Dedifferentiated amniotic fluid mesenchymal stem cell (primary cell): ENCODE measurements around the gene WNT5A.
"Not testable (repeated sequence)": the region's sequence is repeated elsewhere in the genome, so short reads cannot be mapped to it uniquely, and the experiment has no call there.

Experiments used
- DNase-seq: peaks from one replicate; pipeline ENCODE4 v3.0.0-alpha.2; 2016; ENCODE audit errors: extremely low spot score

Gene WNT5A

GRCh38 chr3:55505776-55506175, 18.7 kb upstream of the WNT5A start:
- DNase-seq, result no peak

- not testable (repeated sequence) for DNase-seq
Measured at GRCh38 chr3:55505102-55505501, 18.0 kb upstream of the WNT5A start.

DNA sequence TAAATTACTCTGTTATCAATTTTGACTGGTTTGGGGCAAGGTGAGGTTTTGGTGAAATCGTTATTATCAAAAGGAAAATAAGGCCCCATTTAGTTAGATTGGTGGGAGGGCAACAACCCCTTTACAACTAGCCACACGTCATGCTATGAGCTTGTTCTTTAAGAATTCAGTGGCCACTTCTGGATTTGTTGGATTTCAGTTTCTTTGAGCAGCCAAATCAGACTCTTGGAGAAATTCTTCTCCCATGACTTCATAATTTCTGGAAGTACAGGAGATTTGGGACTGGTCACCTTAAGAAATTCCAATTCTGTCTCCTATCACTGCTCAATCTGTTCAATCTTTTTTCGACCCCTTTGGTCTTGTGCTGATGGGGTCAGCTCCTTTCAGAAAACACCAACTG, 14.8 kb upstream of the WNT5A start:
- DNase-seq, result no peak

DNA sequence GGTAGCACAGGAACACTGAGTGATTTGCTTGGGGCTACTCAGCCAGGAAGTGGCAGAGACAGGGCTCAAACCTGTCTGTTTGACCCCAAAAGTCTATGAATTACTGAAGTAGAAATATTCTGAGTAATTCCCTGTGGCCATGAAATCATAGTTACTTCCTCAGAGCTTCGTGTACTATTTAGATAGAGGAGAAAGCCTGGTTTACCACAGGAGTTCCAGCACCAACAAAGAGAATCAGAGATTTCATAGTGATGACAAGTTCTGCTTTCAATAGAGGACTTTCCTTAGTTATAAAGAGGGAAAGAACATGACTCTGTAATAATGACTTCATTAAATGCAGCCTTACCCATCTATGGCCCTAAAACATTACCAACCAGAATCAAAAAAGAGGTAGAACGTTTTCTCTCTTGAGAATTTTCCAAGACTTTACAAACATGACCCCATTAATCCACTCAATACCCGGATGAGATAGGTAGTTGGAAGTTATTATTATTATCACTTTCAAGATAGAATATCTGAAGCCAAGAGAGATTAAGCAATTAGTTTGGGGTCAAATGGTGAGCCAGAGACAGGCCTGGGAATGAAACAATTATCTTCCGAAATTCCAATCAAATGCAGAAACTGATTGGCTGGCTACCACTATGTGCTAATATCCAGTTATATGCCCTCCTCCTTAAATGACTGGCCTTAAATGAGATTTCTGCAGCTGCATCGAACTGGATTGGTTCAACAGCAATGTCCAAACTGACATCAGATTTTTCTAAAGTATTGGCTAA, 13.6 kb upstream of the WNT5A start:
- DNase-seq, result no peak

DNA sequence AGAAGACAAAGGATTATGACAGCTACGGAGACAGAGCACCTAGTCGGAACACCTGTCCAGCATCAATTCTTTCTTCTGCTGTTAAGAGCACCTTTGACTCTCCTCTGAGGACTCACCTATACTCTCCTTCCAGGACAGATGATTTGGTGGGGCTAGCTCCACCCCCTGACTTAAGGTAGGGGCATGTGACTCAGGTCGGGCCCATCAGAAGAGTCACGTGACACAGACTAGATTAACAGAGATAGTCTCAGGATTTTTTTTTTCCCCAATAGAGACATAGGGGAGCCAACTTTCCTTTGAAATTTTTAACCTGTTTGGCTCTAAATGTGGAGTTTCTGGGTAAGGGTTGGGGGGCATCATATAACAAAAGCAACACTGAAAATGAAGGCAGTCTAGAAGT, 11.4 kb upstream of the WNT5A start:
- DNase-seq, result no peak

DNA sequence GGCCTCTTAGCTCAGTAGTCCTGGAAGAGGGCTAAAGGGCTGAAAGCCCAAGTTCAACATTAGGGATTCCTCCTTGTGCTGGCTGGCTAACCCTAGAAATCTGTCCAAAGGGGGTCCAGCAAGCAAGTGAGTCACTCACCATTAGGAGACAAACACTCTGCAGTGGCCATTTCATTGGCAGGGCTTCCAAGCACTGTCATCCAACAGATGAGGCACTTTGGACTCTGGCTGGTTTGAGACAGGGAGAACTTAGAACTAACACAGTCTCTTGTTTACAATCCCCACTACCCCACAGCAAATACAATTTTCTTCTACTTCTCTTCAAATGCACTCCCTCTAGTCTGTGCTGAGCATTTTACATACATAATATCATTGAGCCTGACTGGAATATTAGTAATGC, 10.1 kb upstream of the WNT5A start:
- no peak for DNase-seq

GRCh38 chr3:55494976-55495375, 7.9 kb upstream of the WNT5A start:
- no peak for DNase-seq

DNA sequence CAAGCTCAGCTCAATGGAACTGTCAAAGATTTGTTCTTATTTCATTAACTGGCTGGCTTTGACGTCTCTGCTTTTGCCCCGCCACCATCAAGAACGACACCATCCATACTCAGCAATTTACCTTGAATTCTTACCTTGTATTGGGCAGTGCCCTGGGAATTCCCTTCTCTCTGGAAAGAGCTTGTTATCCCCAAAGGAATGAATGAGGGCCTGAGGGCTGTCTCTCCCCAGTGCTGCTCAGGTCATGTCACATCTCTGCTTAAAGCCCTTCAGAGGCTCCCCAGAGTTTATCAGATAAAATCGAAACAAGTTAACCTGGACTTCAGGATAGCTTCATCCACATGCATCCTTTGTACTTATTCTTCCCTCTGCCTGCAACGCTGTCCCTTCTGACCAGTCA, 5.9 kb upstream of the WNT5A start:
- DNase-seq, result no peak

DNA sequence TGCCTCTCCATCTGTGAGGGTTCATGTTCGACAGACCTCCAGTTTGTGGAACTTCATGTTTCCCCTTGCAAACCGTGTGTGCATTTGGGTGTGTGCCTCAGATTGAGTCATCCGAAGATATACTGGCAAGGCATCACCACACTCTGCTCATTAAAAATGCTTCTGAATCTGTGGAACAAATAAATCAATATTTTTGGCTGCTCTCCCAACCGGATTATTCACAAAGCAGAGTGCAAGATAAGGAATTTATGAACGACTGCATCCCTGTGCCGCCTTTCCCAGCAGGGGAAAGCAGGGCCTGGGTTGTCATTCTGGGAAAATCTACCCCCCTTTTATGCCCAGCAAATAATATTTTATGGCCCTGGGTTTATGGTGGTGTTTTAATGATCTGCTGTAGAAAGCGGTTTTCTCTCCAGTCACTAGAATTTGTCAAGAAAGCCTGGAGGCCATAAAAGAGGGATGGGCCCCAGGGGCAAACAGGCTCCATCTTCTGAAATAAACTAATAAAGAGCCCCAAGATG, 4.2 kb upstream of the WNT5A start:
- no peak for DNase-seq

GRCh38 chr3:55490276-55490913, 3.3 kb upstream of the WNT5A start:
- DNase-seq, result no peak

DNA sequence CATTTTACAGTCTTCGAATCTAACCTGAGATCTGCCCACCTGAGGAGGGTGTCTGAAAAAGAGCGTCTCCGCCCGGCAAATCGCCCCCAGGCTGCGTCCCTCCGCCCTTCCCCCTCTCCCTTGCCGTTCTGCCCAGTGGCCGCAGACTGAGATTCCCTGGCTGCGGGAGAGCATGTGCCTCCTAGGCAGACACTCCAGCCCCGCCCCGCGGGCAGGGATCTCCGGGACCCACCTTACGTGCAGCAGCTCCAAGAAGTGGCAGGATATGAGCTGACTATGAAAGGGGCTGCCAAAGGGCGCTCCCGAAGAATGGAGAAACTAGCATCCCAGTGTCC, 2.7 kb upstream of the WNT5A start:
- DNase-seq, result no peak

DNA sequence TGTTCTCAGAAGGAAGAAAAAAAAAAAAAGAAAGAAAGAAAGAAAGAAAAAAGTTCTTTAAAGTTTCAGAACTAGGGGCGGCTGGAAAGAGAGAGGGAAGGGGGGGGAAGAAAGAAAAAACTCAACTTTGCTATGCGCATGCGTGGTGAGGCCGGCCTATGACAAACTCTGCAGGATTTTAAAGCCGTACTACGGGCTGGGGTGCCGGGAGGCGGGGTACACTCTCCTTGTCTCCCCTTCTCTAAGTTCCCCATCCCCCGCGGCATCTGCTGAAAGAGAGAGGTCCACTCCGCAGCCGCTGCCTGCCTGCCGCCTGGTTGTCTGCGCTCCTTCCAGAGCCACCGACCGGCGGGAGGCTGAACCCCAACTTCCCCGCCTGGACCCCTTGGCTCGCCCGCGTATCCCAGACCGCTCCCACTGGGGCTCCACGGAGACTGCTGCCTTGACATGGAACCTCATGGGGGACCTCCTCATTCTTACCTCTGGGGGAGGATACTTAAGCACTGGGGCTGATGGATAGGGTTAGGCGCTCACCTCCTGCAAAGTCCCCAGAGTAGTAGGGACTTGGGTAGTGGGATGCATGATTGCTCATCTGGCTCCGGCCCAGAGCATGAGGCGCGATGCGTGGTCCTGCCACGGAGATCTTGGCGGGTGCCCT, 1.4 kb upstream of the WNT5A start:
- peak; percentile 89 for DNase-seq

- no peak for DNase-seq
Measured at GRCh38 chr3:55487381-55488241, 505 bp upstream of the WNT5A start.

- DNase-seq, result peak; percentile 35
Measured at GRCh38 chr3:55486101-55486856, 827 bp downstream of the WNT5A start.

- DNase-seq, result peak; percentile 83
Measured at GRCh38 chr3:55484801-55485791, 2.0 kb downstream of the WNT5A start.

- peak; percentile 34 for DNase-seq
Measured at GRCh38 chr3:55484191-55484689, 2.9 kb downstream of the WNT5A start.

DNA sequence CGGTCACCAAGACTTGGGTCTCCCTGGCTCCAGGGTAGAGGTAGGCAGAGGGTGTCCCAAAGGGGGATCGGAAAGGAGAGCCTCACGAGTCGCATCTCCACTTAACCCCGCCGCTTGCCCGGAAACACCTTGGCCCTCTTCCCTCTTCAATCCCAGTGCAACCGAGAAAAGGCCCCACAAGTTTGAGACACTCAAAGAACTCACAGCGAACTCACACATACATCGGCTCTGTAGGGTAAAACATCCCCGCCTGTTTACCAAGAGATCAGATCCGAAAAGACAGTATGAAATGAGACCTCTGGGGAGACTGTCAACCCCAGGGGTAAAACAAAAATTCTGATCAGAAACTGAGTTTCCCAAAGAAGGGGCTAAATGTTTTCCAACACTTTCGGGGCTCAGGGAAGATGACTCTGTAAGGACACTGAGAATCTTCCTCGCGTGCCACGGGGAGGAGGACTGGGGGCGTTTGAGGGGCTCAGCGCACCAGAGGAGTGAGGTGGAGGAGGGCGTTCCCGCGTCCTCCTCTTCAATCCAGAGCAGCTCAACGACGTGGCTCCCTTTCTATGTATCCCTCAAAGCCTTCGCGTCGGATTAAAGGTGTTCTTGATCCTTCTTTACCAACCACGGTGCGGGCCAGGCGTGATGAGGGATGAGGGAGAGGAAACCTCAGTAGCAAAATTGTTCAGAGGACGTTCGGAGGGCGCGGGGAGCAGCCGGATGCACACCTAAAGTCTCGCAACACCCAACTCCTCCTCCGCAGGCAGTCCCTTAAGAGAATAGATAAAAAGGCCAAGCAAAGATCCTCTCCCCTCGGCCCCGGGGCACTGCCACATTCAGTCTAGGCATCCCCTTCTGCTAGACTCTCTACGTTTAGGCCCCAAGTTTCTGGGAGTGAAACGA, 3.7 kb downstream of the WNT5A start:
- no peak for DNase-seq

- peak; percentile 50 for DNase-seq
Measured at GRCh38 chr3:55482496-55483195, 4.5 kb downstream of the WNT5A start.
